Panc1 (cell line): ENCODE data around the gene RETREG1.

Source experiments
- POLR2AphosphoS5 ChIP-seq: IDR thresholded peaks from 2 replicates; pipeline ENCODE4 v1.6.1; 2012; ENCODE audit warnings: mild to moderate bottlenecking, low read depth, low read length, moderate library complexity
- REST ChIP-seq, 2 experiments: IDR thresholded peaks; 2 replicates each; pipeline ENCODE4 v1.6.1; 2011 to 2012; ENCODE audit warnings: low read depth in 2 of 2, control low read depth in 1 of 2, low read length in 1 of 2, mild to moderate bottlenecking in 1 of 2, moderate library complexity in 1 of 2; ENCODE audit not compliant: insufficient read depth in 1 of 2
- SIN3A ChIP-seq: IDR thresholded peaks from 2 replicates; pipeline ENCODE4 v1.6.1; 2012; ENCODE audit warnings: low read depth, mild to moderate bottlenecking, low read length, moderate library complexity, borderline replicate concordance; ENCODE audit not compliant: insufficient read depth
- TCF7L2 ChIP-seq: IDR thresholded peaks from 2 replicates; pipeline ENCODE4 v1.6.1; 2011; ENCODE audit warnings: mild to moderate bottlenecking, low read depth, low read length, inconsistent platforms
- TF ChIP-seq, protein P1 (sequence below): fragments of 450-650 bp; IDR thresholded peaks from 2 replicates; pipeline ENCODE4 v1.5.1; 2017; ENCODE audit warnings: mild to moderate bottlenecking

DNA sequence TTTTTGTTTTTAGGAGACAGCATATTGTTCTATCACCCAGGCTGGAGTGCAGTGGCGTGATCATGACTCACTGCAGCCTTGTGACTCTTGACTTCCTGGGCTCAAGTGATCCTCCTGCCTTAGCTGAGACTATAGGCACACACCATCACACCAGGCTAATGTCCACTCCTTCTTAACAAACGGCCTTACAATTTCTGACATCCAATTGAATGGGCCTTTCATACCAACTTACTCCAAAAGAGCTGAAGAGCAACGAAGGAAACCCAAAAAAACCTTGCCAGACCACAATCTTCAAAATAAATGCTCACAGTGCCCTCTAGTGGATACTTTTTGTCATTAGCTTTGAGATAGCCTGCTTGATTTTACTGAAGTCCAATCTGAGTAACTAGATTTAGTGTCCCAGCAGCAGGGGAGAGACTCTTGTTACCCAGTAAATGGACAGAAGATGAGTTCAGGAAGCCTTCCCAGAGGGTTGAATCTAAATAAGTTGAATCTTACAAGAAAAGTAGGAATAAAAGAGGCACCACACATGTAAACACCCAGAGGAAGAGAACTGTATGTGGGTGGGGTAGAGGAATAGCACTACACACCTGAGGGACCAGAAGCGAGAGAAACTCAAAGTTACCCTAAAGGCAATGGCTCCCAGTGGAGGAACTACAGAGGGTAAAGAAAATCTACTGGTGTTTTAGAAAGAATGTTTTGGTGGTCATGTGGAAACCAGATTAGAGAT, 160.5 kb downstream of the RETREG1 start:
- TF ChIP-seq POLR2AphosphoS5 (no peak), TCF7L2 (no peak), REST (IDR thresholded peaks at IDR 0.05; ENCODE audit: insufficient read depth in 1 of 2, low read depth in 2 of 2, low read length in 1 of 2) (no peak), SIN3A (no peak)
- TF ChIP-seq, protein P1, sequence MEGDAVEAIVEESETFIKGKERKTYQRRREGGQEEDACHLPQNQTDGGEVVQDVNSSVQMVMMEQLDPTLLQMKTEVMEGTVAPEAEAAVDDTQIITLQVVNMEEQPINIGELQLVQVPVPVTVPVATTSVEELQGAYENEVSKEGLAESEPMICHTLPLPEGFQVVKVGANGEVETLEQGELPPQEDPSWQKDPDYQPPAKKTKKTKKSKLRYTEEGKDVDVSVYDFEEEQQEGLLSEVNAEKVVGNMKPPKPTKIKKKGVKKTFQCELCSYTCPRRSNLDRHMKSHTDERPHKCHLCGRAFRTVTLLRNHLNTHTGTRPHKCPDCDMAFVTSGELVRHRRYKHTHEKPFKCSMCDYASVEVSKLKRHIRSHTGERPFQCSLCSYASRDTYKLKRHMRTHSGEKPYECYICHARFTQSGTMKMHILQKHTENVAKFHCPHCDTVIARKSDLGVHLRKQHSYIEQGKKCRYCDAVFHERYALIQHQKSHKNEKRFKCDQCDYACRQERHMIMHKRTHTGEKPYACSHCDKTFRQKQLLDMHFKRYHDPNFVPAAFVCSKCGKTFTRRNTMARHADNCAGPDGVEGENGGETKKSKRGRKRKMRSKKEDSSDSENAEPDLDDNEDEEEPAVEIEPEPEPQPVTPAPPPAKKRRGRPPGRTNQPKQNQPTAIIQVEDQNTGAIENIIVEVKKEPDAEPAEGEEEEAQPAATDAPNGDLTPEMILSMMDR, result peak; percentile 81
